Fibroblast of lung (primary cell): Measurements from ENCODE around the gene MYPOP. TPM values are rescaled to one million over a fixed set of nuclear protein-coding genes. Genes with fewer than 3 reads are reported as not detected.
"Not testable (repeated sequence)": the region's sequence is repeated elsewhere in the genome, so short reads cannot be mapped to it uniquely, and the experiment has no call there.

Source experiments
- DNase-seq, 2 donors: peaks; one replicate each; pipeline versions ENCODE4 v3.0.0 to v3.0.0-alpha.2; 2010; ENCODE audit warnings: low read depth in 2 of 2
- H2AFZ ChIP-seq: 2 replicates; pipeline ENCODE4 v1.5.1; 2012; ENCODE audit warnings: low read length, control low read depth, inconsistent platforms
- H3K27ac ChIP-seq: 2 replicates; pipeline ENCODE4 v1.5.1; 2011; ENCODE audit warnings: low read length, control low read depth; ENCODE audit not compliant: insufficient read depth
- H3K27me3 ChIP-seq: 2 replicates; pipeline ENCODE4 v1.5.1; 2011; ENCODE audit warnings: mild to moderate bottlenecking, low read length; ENCODE audit not compliant: control insufficient read depth, insufficient read depth
- H3K36me3 ChIP-seq: 2 replicates; pipeline ENCODE4 v1.5.1; 2011; ENCODE audit warnings: low read length; ENCODE audit not compliant: control insufficient read depth, insufficient read depth
- H3K4me1 ChIP-seq: 2 replicates; pipeline ENCODE4 v1.5.1; 2011; ENCODE audit warnings: low read length; ENCODE audit not compliant: control insufficient read depth, insufficient read depth; ENCODE audit errors: extremely low read depth
- H3K4me2 ChIP-seq: 2 replicates; pipeline ENCODE4 v1.5.1; 2011; ENCODE audit warnings: low read length, control low read depth; ENCODE audit not compliant: insufficient read depth; ENCODE audit errors: extremely low read depth
- H3K4me3 ChIP-seq, 4 experiments: fragments of 200-600 bp in 1 of 4; sonication (generic) in 1 of 4; replicated peaks in 1 of 4; 2 replicates each; pipeline ENCODE4 v1.5.1; 2011 to 2016; ENCODE audit warnings: low read length in 4 of 4, low read depth in 3 of 4, mild to moderate bottlenecking in 3 of 4, control low read depth in 2 of 4, inconsistent platforms in 1 of 4, mixed read lengths in 1 of 4; ENCODE audit not compliant: insufficient read depth in 1 of 4; ENCODE audit errors: control extremely low read depth in 1 of 4
- H3K79me2 ChIP-seq: 2 replicates; pipeline ENCODE4 v1.5.1; 2012; ENCODE audit warnings: mild to moderate bottlenecking, low read length, inconsistent platforms; ENCODE audit not compliant: control insufficient read depth, insufficient read depth
- H3K9ac ChIP-seq: 2 replicates; pipeline ENCODE4 v1.5.1; 2011; ENCODE audit warnings: mild to moderate bottlenecking, low read length, control low read depth; ENCODE audit not compliant: insufficient read depth
- H3K9me3 ChIP-seq: 2 replicates; pipeline ENCODE4 v1.5.1; 2012; ENCODE audit warnings: low read depth, low read length; ENCODE audit not compliant: control insufficient read depth, insufficient read depth
- H4K20me1 ChIP-seq: 2 replicates; pipeline ENCODE4 v1.5.1; 2011; ENCODE audit warnings: low read length; ENCODE audit not compliant: control insufficient read depth, insufficient read depth; ENCODE audit errors: extremely low read depth
- EZH2 ChIP-seq: IDR thresholded peaks from 2 replicates; pipeline ENCODE4 v1.5.1; 2012; ENCODE audit warnings: low read length, control low read depth, mild to moderate bottlenecking; ENCODE audit errors: missing control alignments
- polyA plus RNA-seq, 2 donors: library from polyadenylated mRNA; depleted of rRNA in 1 of 2; stranded (reverse) in 1 of 2; unstranded in 1 of 2; fragments of >200 nt; gene quantifications; 2 replicates each; pipeline ENCODE4 v1.2.1, GENCODE V29; 2011 to 2012; ENCODE audit warnings: missing spikeins in 1 of 2
- total RNA-seq: library from RNA; depleted of rRNA; stranded (reverse); fragments of >200 nt; gene quantifications from 2 replicates; pipeline ENCODE4 v1.2.1, GENCODE V29; 2014
- TF ChIP-seq, protein P1 (sequence below), 2 donors: IDR thresholded peaks in 1 of 2; conservative IDR thresholded peaks in 1 of 2; 1 replicate in 1 of 2; 2 replicates in 1 of 2; pipeline ENCODE4 v1.5.1; 2011 to 2012; ENCODE audit warnings: low read length in 2 of 2, control low read depth in 1 of 2, inconsistent platforms in 1 of 2, low read depth in 1 of 2, mild to moderate bottlenecking in 1 of 2

The MYPOP gene
- total and polyA plus RNA-seq, 2 donors (not counting 1 experiment from before 2014, with no cell fraction given), result 0.81 to 1.3 TPM

DNA sequence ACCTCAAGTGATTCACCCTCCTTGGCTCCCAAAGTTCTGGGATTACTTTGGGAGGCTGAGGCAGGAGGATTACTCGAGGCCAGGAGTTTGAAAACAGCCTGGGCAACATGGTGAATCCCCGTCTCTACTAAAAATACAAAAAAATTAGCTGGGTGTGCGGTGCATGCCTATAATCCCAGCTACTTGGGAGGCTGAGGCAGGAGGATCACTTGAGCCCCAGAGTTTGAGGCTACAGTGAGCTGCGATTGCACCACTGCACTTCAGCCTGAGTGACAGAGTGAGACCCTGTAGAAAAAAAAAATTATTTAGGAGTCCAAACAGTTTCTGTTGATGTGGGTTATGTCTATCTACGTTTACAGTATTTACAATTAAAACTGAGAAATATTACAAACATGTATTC lies 31.6 kb downstream of the MYPOP start:
- TF ChIP-seq, protein P1, sequence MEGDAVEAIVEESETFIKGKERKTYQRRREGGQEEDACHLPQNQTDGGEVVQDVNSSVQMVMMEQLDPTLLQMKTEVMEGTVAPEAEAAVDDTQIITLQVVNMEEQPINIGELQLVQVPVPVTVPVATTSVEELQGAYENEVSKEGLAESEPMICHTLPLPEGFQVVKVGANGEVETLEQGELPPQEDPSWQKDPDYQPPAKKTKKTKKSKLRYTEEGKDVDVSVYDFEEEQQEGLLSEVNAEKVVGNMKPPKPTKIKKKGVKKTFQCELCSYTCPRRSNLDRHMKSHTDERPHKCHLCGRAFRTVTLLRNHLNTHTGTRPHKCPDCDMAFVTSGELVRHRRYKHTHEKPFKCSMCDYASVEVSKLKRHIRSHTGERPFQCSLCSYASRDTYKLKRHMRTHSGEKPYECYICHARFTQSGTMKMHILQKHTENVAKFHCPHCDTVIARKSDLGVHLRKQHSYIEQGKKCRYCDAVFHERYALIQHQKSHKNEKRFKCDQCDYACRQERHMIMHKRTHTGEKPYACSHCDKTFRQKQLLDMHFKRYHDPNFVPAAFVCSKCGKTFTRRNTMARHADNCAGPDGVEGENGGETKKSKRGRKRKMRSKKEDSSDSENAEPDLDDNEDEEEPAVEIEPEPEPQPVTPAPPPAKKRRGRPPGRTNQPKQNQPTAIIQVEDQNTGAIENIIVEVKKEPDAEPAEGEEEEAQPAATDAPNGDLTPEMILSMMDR (conservative IDR thresholded peaks at IDR 0.05 in 1 of 2, IDR thresholded peaks at IDR 0.05 in 1 of 2; ENCODE audit: low read depth in 1 of 2, low read length in 2 of 2), result no peak
- no peak for TF ChIP-seq EZH2
- no peaks in the 10 kb centered on the region for H3K36me3 ChIP-seq
- H4K20me1 ChIP-seq, result no peaks in the 10 kb centered on the region

DNA sequence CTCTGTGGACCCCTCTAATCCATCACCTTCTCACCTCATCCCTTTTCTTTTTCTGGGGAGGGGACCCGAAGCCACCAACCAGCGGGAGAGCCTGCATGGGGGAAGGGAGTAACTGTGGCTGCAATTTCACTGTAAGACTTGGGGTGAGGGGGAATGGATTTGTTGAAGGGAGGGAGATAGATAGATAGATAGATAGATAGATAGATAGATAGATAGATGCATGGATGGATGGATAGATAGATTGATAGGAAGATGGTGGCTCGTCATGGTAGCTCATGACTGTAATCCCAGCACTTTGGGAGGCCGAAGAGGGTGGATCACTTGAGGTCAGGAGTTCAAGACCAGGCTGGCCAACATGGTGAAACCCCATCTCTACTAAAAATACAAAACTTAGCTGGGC lies 35.2 kb downstream of the MYPOP start:
- H2AFZ ChIP-seq, H3K9me3 ChIP-seq, H3K9ac ChIP-seq, H3K4me3 ChIP-seq, H3K36me3 ChIP-seq, H3K79me2 ChIP-seq, DNase-seq, H3K4me1 ChIP-seq, H3K27ac ChIP-seq, H3K4me2 ChIP-seq, H4K20me1 ChIP-seq: not testable (repeated sequence)
- H3K27me3 ChIP-seq, result peaks cover 35% of the 10 kb centered on the region

More for the DNA sequence above, 31.6 kb downstream of the MYPOP start:
- Histone ChIP-seq H2AFZ (no peak overlapping the region), H3K27ac (no peak overlapping the region), H3K4me1 (no peaks in the 10 kb centered on the region), H3K9ac (no peak overlapping the region), H3K4me2 (no peak overlapping the region), H3K9me3 (no peaks in the 10 kb centered on the region), H3K27me3 (peaks cover 22% of the 10 kb centered on the region), H3K4me3 (no peak overlapping the region), H3K79me2 (no peaks in the 10 kb centered on the region)
- no peak for DNase-seq

DNA sequence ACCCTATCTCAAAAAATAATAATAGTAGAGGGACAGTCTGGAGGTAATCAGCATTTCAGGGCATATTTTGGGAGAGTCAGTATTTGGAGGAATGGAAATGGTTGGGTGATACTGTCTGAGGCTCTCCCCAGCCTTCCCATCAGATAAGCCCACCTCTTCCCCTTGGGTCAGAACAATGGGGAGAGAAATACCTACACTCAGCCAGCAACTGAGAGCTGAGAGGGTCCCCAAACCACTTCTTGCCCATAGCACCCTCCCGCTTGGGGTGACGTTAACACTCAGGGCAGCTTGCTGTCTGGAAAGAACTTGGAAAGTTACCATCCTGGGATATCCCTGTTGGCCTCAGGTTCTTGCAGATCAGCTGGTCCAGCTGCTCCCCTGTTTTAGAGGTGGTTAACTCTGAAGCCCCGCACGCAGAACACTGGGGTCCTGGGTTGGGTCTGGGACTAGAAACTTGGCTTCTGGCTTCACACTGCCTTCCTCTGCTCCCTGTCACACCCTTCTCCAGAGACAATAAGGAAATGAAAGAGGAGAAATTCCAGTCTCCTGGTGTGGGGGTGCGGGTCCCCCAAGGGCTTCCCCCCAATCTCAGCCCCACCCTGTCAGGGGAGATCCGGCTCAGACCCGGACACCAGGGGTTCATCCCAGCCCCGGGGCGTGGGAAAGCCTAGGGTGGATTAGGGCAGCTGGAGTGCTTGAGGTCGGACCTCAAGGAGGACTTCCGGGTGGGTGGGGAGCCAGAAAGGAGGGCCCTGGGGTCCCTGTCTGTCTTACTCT lies 35.8 kb downstream of the MYPOP start:
- Histone ChIP-seq H3K4me1 (no peaks in the 10 kb centered on the region), H3K79me2 (peaks cover 11% of the 10 kb centered on the region), H3K27ac (no peak overlapping the region), H3K9ac (no peak overlapping the region), H3K9me3 (no peaks in the 10 kb centered on the region), H3K4me2 (no peak overlapping the region), H3K4me3 (no peak overlapping the region), H3K36me3 (no peaks in the 10 kb centered on the region), H2AFZ (no peak overlapping the region), H4K20me1 (no peaks in the 10 kb centered on the region), H3K27me3 (peaks cover 35% of the 10 kb centered on the region)
- DNase-seq, result no peak
- TF ChIP-seq, protein P1 (conservative IDR thresholded peaks at IDR 0.05 in 1 of 2, IDR thresholded peaks at IDR 0.05 in 1 of 2; ENCODE audit: low read depth in 1 of 2, low read length in 2 of 2), result no peak
- no peak for TF ChIP-seq EZH2
